Vagina (tissue), 2 donors: ENCODE data around the gene SPSB2. TPM values are rescaled to one million over a fixed set of nuclear protein-coding genes. Genes with fewer than 3 reads are reported as not detected.

Experiments used
- DNase-seq, 2 donors: peaks; one replicate each; pipeline ENCODE4 v3.0.0-alpha.2; 2017; ENCODE audit errors: extremely low spot score in 2 of 2
- H3K27ac ChIP-seq: fragments of 200-600 bp; sonication (generic); one replicate; pipeline ENCODE4 v1.5.1; 2019
- H3K27me3 ChIP-seq: fragments of 200-600 bp; sonication (generic); one replicate; pipeline ENCODE4 v1.5.1; 2019
- H3K36me3 ChIP-seq, 2 donors: fragments of 200-600 bp; sonication (generic); one replicate each; pipeline ENCODE4 v1.5.1; 2017 to 2019
- H3K4me1 ChIP-seq: fragments of 200-600 bp; sonication (generic); one replicate; pipeline ENCODE4 v1.5.1; 2019
- H3K4me3 ChIP-seq, 2 donors: fragments of 200-600 bp; sonication (generic); 1 replicate in 1 of 2; 2 replicates in 1 of 2; pipeline ENCODE4 v1.5.1; 2016 to 2019
- H3K9me3 ChIP-seq: fragments of 200-600 bp; sonication (generic); one replicate; pipeline ENCODE4 v1.5.1; 2019
- CTCF ChIP-seq, 3 experiments: fragments of 450-650 bp in 2 of 3; fragments of 200-600 bp in 1 of 3; sonication (generic) in 1 of 3; IDR thresholded peaks; one replicate each; pipeline ENCODE4 v1.5.1; 2017 to 2019; ENCODE audit warnings: antibody characterized with exemption in 3 of 3, mild to moderate bottlenecking in 2 of 3, moderate library complexity in 2 of 3
- POLR2A ChIP-seq, 2 donors: fragments of 450-650 bp; IDR thresholded peaks; one replicate each; pipeline ENCODE4 v1.6.1; 2017; ENCODE audit warnings: antibody characterized with exemption in 2 of 2, mild to moderate bottlenecking in 2 of 2, moderate library complexity in 2 of 2
- POLR2AphosphoS5 ChIP-seq, 2 donors: sonication (generic); formaldehyde crosslinking; IDR thresholded peaks; one replicate each; pipeline ENCODE4 v1.9.0; 2017; ENCODE audit warnings: antibody characterized with exemption in 2 of 2, mild to moderate bottlenecking in 2 of 2, low read depth in 1 of 2; ENCODE audit not compliant: insufficient read depth in 1 of 2
- intact Hi-C: fragments of 100-400 bp; cut with DNase I; formaldehyde crosslinking; loops from one replicate; pipeline ENCODE4 v1.15.1; 2023
- total RNA-seq: library from RNA; depleted of rRNA; stranded (reverse); fragments of >200 nt; gene quantifications from one replicate; pipeline ENCODE4 v1.2.3, GENCODE V29; 2016

SPSB2 gene
- total RNA-seq, 1 donor from 2014 or later: 3.2 TPM

- DNase-seq: no peak
- intact Hi-C loops: no loop called here
- H3K4me1 ChIP-seq: peaks cover 11% of the 10 kb centered on the region
- no peak overlapping the region for H3K27ac ChIP-seq
- no peaks in the 10 kb centered on the region for H3K27me3 ChIP-seq
- H3K4me3 ChIP-seq: no peak overlapping the region
- no peaks in the 10 kb centered on the region for H3K9me3 ChIP-seq
- TF ChIP-seq CTCF (IDR thresholded peaks at IDR 0.05) (no peak), POLR2A (IDR thresholded peaks at IDR 0.05) (no peak), POLR2AphosphoS5 (IDR thresholded peaks at IDR 0.05; ENCODE audit: insufficient read depth in 1 of 2, low read depth in 1 of 2) (no peak)
- peaks cover 6 to 72% of the 10 kb centered on the region in 2 donors for H3K36me3 ChIP-seq
Observed at GRCh38 chr12:6863033-6863432, 10.1 kb downstream of the SPSB2 start.

DNA sequence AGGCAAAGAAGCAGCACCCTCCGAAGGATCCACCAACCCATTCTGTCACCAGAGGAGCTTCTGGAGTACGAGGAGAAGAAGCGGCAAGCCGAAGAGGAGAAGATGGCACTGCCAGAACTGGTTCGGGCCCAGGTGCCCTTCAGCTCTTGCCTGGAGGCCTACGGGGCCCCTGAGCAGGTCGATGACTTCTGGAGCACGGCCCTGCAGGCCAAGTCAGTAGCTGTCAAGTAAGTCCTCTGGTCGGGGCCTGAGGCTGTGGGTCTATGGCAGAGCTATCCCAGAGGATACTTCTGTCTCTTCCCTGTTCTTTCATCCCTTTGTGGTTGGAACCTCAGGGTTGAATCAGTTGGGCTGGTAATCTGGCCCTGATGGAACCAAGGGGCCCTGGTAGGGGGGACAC lies 11.7 kb downstream of the SPSB2 start:
- peaks cover 6 to 89% of the 10 kb centered on the region in 2 donors for H3K36me3 ChIP-seq
- DNase-seq: no peak
- no peak for TF ChIP-seq CTCF (IDR thresholded peaks at IDR 0.05)
- no peak for TF ChIP-seq POLR2A (IDR thresholded peaks at IDR 0.05)
- TF ChIP-seq POLR2AphosphoS5 (IDR thresholded peaks at IDR 0.05; ENCODE audit: insufficient read depth in 1 of 2, low read depth in 1 of 2): no peak
- H3K4me1 ChIP-seq: peaks cover 4% of the 10 kb centered on the region
- H3K27me3 ChIP-seq: no peaks in the 10 kb centered on the region
- no peak overlapping the region for H3K27ac ChIP-seq
- no peak overlapping the region for H3K4me3 ChIP-seq
- H3K9me3 ChIP-seq: no peaks in the 10 kb centered on the region
- intact Hi-C loops: no loop called here

DNA sequence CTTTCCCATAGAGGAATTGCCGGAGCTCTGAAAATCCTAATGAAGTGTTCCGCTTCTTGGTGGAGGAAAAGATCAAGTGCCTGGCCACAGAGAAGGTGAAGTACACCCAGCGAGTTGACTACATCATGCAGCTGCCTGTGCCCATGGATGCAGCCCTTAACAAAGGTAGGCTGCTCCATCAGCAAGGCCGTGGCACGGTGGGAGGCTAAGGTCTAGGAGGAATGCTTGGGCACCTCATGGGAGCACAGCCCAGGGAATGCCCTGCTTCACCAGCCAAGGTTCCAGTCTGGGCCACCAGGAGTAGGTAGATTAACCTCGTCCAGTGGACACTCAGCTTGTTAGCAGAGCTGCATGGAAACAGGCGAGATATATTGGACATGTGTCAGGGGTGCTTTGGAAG lies 12.2 kb downstream of the SPSB2 start:
- H3K27me3 ChIP-seq: no peaks in the 10 kb centered on the region
- no peaks in the 10 kb centered on the region for H3K4me1 ChIP-seq
- intact Hi-C loops: no loop called here
- H3K36me3 ChIP-seq: peaks cover 6 to 93% of the 10 kb centered on the region in 2 donors
- H3K9me3 ChIP-seq: no peaks in the 10 kb centered on the region
- no peak for DNase-seq
- no peak overlapping the region for H3K27ac ChIP-seq
- H3K4me3 ChIP-seq: no peak overlapping the region
- TF ChIP-seq CTCF (IDR thresholded peaks at IDR 0.05) (no peak), POLR2AphosphoS5 (IDR thresholded peaks at IDR 0.05; ENCODE audit: insufficient read depth in 1 of 2, low read depth in 1 of 2) (no peak)

- TF ChIP-seq POLR2A (IDR thresholded peaks at IDR 0.05): no peak
- TF ChIP-seq POLR2AphosphoS5 (IDR thresholded peaks at IDR 0.05; ENCODE audit: insufficient read depth in 1 of 2, low read depth in 1 of 2): no peak
- no peak for TF ChIP-seq CTCF (IDR thresholded peaks at IDR 0.05)
- H3K36me3 ChIP-seq: peaks cover 6 to 98% of the 10 kb centered on the region in 2 donors
- no peaks in the 10 kb centered on the region for H3K4me1 ChIP-seq
- no peak overlapping the region for H3K27ac ChIP-seq
- H3K9me3 ChIP-seq: no peaks in the 10 kb centered on the region
- intact Hi-C loops: no loop called here
- H3K4me3 ChIP-seq: no peak overlapping the region
- no peaks in the 10 kb centered on the region for H3K27me3 ChIP-seq
- no peak for DNase-seq
Observed at GRCh38 chr12:6860116-6860515, 13.0 kb downstream of the SPSB2 start.

- Histone ChIP-seq H3K27me3 (no peaks in the 10 kb centered on the region), H3K9me3 (no peaks in the 10 kb centered on the region), H3K4me1 (peaks cover 4% of the 10 kb centered on the region), H3K27ac (no peak overlapping the region), H3K36me3 (peaks cover 6 to 87% of the 10 kb centered on the region in 2 donors), H3K4me3 (no peak overlapping the region)
- TF ChIP-seq POLR2A (IDR thresholded peaks at IDR 0.05) (no peak), CTCF (IDR thresholded peaks at IDR 0.05) (no peak), POLR2AphosphoS5 (IDR thresholded peaks at IDR 0.05; ENCODE audit: insufficient read depth in 1 of 2, low read depth in 1 of 2) (no peak)
- no peak for DNase-seq
- intact Hi-C loops: no loop called here
Observed at GRCh38 chr12:6858799-6859198, 14.3 kb downstream of the SPSB2 start.
